ENCODE results near the gene STX1B.
"Not testable (repeated sequence)": the region's sequence is repeated elsewhere in the genome, so short reads cannot be mapped to it uniquely, and the experiment has no call there.

STX1B gene

GRCh38 chr16:31011815-31012214 lies 1.4 kb upstream of the STX1B start:
- not testable (repeated sequence) for DNase-seq

GRCh38 chr16:31009894-31010584 lies 399 bp downstream of the STX1B start:
- DNase-seq = no peak

- DNase-seq = no peak
Measured at GRCh38 chr16:31009120-31009519, 1.3 kb downstream of the STX1B start.

- no peak for DNase-seq
Measured at GRCh38 chr16:31008551-31008950, 1.9 kb downstream of the STX1B start.

GRCh38 chr16:31008149-31008548 lies 2.3 kb downstream of the STX1B start:
- no peak for DNase-seq

- DNase-seq = no peak
Measured at GRCh38 chr16:31007684-31008083, 2.8 kb downstream of the STX1B start.

- DNase-seq = no peak
Measured at GRCh38 chr16:31006589-31006988, 3.8 kb downstream of the STX1B start.

- DNase-seq = no peak
Measured at GRCh38 chr16:31006086-31006385, 4.4 kb downstream of the STX1B start.

GRCh38 chr16:31005350-31006085 lies 4.9 kb downstream of the STX1B start:
- DNase-seq = no peak

GRCh38 chr16:31004658-31005057 lies 5.8 kb downstream of the STX1B start:
- no peak for DNase-seq

GRCh38 chr16:31003744-31004143 lies 6.7 kb downstream of the STX1B start:
- no peak for DNase-seq

- DNase-seq = no peak
Measured at GRCh38 chr16:31002862-31003341, 7.5 kb downstream of the STX1B start.

GRCh38 chr16:31002250-31002700 lies 8.2 kb downstream of the STX1B start:
- no peak for DNase-seq

- no peak for DNase-seq
Measured at GRCh38 chr16:31001507-31002249, 8.8 kb downstream of the STX1B start.

GRCh38 chr16:31000671-31001382 lies 9.6 kb downstream of the STX1B start:
- DNase-seq = no peak

- DNase-seq = no peak
Measured at GRCh38 chr16:30998852-30999761, 11.3 kb downstream of the STX1B start.

GRCh38 chr16:30997725-30998711 lies 12.4 kb downstream of the STX1B start:
- DNase-seq = no peak

- no peak for DNase-seq
Measured at GRCh38 chr16:30996985-30997724, 13.3 kb downstream of the STX1B start.

GRCh38 chr16:30996324-30996984 lies 14.0 kb downstream of the STX1B start:
- DNase-seq = no peak
